Measurements from ENCODE around the gene FBXO48. TPM values are rescaled to one million over a fixed set of nuclear protein-coding genes. Genes with fewer than 3 reads are reported as not detected.

FBXO48 gene
- total RNA-seq, 1 donor from 2014 or later, result 0.81 TPM

DNA sequence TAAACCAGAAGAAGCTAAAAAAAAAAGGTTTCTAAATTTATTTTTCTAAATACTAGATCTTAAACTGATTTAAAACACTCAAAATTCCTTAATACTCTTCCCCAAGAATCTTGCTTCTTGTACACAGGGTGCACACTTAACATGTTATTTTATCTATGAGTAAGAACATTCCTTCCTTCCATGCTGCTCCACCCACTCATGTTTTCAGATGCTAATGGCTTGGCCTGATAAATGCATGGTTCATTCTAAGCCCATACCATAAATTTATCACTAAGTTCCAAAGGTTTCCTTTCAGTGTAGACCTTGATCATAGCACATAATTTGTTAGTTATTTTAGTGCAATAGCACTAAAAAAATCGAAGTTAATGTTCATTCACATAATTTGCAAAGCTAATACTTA lies 8.1 kb downstream of the FBXO48 start:
- H3K9me3 Mint-ChIP-seq (ENCODE audit: unreplicated experiment), result no peaks in the 10 kb centered on the region
- no peak overlapping the region for H3K4me3 Mint-ChIP-seq (ENCODE audit: unreplicated experiment)
- H3K27ac Mint-ChIP-seq (ENCODE audit: unreplicated experiment), result no peak overlapping the region
- DNase-seq, result no peak
- H3K4me1 Mint-ChIP-seq (ENCODE audit: low read depth, unreplicated experiment), result no peaks in the 10 kb centered on the region
- H3K27me3 Mint-ChIP-seq (ENCODE audit: unreplicated experiment), result no peaks in the 10 kb centered on the region
- TF ChIP-seq, protein P1, sequence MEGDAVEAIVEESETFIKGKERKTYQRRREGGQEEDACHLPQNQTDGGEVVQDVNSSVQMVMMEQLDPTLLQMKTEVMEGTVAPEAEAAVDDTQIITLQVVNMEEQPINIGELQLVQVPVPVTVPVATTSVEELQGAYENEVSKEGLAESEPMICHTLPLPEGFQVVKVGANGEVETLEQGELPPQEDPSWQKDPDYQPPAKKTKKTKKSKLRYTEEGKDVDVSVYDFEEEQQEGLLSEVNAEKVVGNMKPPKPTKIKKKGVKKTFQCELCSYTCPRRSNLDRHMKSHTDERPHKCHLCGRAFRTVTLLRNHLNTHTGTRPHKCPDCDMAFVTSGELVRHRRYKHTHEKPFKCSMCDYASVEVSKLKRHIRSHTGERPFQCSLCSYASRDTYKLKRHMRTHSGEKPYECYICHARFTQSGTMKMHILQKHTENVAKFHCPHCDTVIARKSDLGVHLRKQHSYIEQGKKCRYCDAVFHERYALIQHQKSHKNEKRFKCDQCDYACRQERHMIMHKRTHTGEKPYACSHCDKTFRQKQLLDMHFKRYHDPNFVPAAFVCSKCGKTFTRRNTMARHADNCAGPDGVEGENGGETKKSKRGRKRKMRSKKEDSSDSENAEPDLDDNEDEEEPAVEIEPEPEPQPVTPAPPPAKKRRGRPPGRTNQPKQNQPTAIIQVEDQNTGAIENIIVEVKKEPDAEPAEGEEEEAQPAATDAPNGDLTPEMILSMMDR (IDR thresholded peaks at IDR 0.05; ENCODE audit: partially characterized antibody, unreplicated experiment), result no peak
- H3K36me3 Mint-ChIP-seq (ENCODE audit: unreplicated experiment), result no peaks in the 10 kb centered on the region

GRCh38 chr2:68456198-68456597 lies 10.9 kb downstream of the FBXO48 start:
- Mint-ChIP-seq H3K9me3 (ENCODE audit: unreplicated experiment) (no peaks in the 10 kb centered on the region), H3K27ac (ENCODE audit: unreplicated experiment) (no peak overlapping the region), H3K27me3 (ENCODE audit: unreplicated experiment) (no peaks in the 10 kb centered on the region), H3K4me3 (ENCODE audit: unreplicated experiment) (no peak overlapping the region), H3K36me3 (ENCODE audit: unreplicated experiment) (no peaks in the 10 kb centered on the region), H3K4me1 (ENCODE audit: low read depth, unreplicated experiment) (no peaks in the 10 kb centered on the region)
- TF ChIP-seq, protein P1 (IDR thresholded peaks at IDR 0.05; ENCODE audit: partially characterized antibody, unreplicated experiment), result no peak
- no peak for DNase-seq

GRCh38 chr2:68454719-68455118 lies 12.4 kb downstream of the FBXO48 start:
- H3K36me3 Mint-ChIP-seq (ENCODE audit: unreplicated experiment), result no peaks in the 10 kb centered on the region
- no peak overlapping the region for H3K4me3 Mint-ChIP-seq (ENCODE audit: unreplicated experiment)
- no peak for DNase-seq

GRCh38 chr2:68453761-68454360 lies 13.2 kb downstream of the FBXO48 start:
- Mint-ChIP-seq H3K27me3 (ENCODE audit: unreplicated experiment) (peaks cover 4% of the 10 kb centered on the region), H3K9me3 (ENCODE audit: unreplicated experiment) (no peaks in the 10 kb centered on the region), H3K4me3 (ENCODE audit: unreplicated experiment) (no peak overlapping the region), H3K36me3 (ENCODE audit: unreplicated experiment) (no peaks in the 10 kb centered on the region), H3K27ac (ENCODE audit: unreplicated experiment) (no peak overlapping the region), H3K4me1 (ENCODE audit: low read depth, unreplicated experiment) (no peaks in the 10 kb centered on the region)
- TF ChIP-seq, protein P1 (IDR thresholded peaks at IDR 0.05; ENCODE audit: partially characterized antibody, unreplicated experiment), result no peak
- no peak for DNase-seq

More at GRCh38 chr2:68454719-68455118, 12.4 kb downstream of the FBXO48 start:
- no peaks in the 10 kb centered on the region for H3K9me3 Mint-ChIP-seq (ENCODE audit: unreplicated experiment)
- no peaks in the 10 kb centered on the region for H3K27me3 Mint-ChIP-seq (ENCODE audit: unreplicated experiment)
- no peaks in the 10 kb centered on the region for H3K4me1 Mint-ChIP-seq (ENCODE audit: low read depth, unreplicated experiment)
- TF ChIP-seq, protein P1 (IDR thresholded peaks at IDR 0.05; ENCODE audit: partially characterized antibody, unreplicated experiment), result no peak
- no peak overlapping the region for H3K27ac Mint-ChIP-seq (ENCODE audit: unreplicated experiment)

DNA sequence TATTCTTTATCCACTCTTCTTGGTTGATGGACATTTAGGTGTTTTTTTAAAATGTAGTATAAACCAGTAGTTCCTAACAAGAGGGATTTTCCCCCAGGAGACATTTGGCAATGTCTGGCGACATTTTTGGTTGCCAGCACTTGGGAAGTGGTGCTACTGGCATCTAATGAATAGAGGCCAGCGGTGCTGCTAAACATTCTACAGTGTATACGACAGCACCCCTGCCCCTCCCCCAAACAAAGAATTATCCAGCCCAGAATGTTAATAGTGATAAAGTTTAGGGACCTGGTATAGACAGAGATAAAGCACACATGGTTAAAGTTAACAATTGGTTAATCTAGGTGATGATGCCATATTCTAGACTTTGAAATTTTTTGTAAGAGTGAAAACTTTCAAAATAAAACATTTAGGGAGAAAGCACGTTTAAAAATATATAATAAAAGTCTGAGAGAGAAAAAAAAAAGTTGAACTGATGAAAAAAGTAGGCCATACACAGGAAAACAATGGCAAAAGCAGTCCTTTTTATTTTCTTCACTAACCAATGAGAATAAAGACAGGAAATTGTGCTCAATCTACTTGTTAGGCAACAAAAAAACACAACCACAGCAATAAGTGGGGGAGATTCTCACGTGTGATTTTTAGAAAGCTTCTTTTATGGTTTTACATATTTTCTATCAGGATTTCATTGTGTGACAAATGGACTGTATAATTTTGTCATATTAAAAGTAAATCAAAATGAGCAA lies 14.8 kb downstream of the FBXO48 start:
- TF ChIP-seq, protein P1 (IDR thresholded peaks at IDR 0.05; ENCODE audit: partially characterized antibody, unreplicated experiment), result no peak
- Mint-ChIP-seq H3K27me3 (ENCODE audit: unreplicated experiment) (peaks cover 4% of the 10 kb centered on the region), H3K36me3 (ENCODE audit: unreplicated experiment) (no peaks in the 10 kb centered on the region), H3K4me1 (ENCODE audit: low read depth, unreplicated experiment) (no peaks in the 10 kb centered on the region), H3K9me3 (ENCODE audit: unreplicated experiment) (no peaks in the 10 kb centered on the region), H3K4me3 (ENCODE audit: unreplicated experiment) (no peak overlapping the region), H3K27ac (ENCODE audit: unreplicated experiment) (no peak overlapping the region)
- no peak for DNase-seq

Data from glutamatergic neuron (in vitro differentiated cells).